ENCODE results near the gene CDCP2.

Gene CDCP2

GRCh38 chr1:54084794-54085193 is 68.0 kb downstream of the CDCP2 start:
- DNase-seq: no peak

Data from fibroblast of skin of right biceps (primary cell).